ENCODE measurements around the gene COL4A4. TPM values are rescaled to one million over a fixed set of nuclear protein-coding genes. Genes with fewer than 3 reads are reported as not detected.

COL4A4 gene
- total and polyA plus RNA-seq, 2 experiments from 2014 or later: 0.47 to 3.0 TPM

- TF ChIP-seq CTCF (IDR thresholded peaks at IDR 0.05; ENCODE audit: poor library complexity) (no peak), EZH2phosphoT487 (IDR thresholded peaks at IDR 0.05; ENCODE audit: low read depth, severe bottlenecking, unreplicated experiment) (no peak), EZH2 (IDR thresholded peaks at IDR 0.05; ENCODE audit: borderline replicate concordance) (no peak)
- H3K9me2 ChIP-seq (replicated peaks; ENCODE audit: insufficient read depth): no peaks in the 10 kb centered on the region
- H2AFZ ChIP-seq: no peak overlapping the region
- no peaks in the 10 kb centered on the region for H3K27me3 ChIP-seq
- 89% methylated on average over 3 of the region's 3 CpGs for WGBS (ENCODE audit: low lambda C conversion rate, missing lambda C conversion rate)
- no peak overlapping the region for H3K27ac ChIP-seq
- H3K4me1 ChIP-seq (ENCODE audit: insufficient read depth): no peaks in the 10 kb centered on the region
- no peaks in the 10 kb centered on the region for H4K20me1 ChIP-seq (ENCODE audit: insufficient read depth, poor library complexity, severe bottlenecking)
- H3K79me2 ChIP-seq: no peaks in the 10 kb centered on the region
- DNase-seq (ENCODE audit: low spot score): no peak
- no peak overlapping the region for H3K4me3 ChIP-seq
- H3K9me3 ChIP-seq (ENCODE audit: low read depth): no peaks in the 10 kb centered on the region
- H3K36me3 ChIP-seq (replicated peaks; ENCODE audit: insufficient read depth, low read depth): no peaks in the 10 kb centered on the region
- no peak overlapping the region for H3K4me2 ChIP-seq
These were observed 134.4 kb downstream of the COL4A4 start for GRCh38 chr2:227029426-227030105.

- Histone ChIP-seq H3K27me3 (no peaks in the 10 kb centered on the region), H3K4me3 (no peak overlapping the region), H3K9me2 (replicated peaks; ENCODE audit: insufficient read depth) (no peaks in the 10 kb centered on the region), H4K20me1 (ENCODE audit: insufficient read depth, poor library complexity, severe bottlenecking) (no peaks in the 10 kb centered on the region), H3K79me2 (no peaks in the 10 kb centered on the region), H2AFZ (no peak overlapping the region), H3K4me2 (no peak overlapping the region), H3K27ac (no peak overlapping the region), H3K36me3 (replicated peaks; ENCODE audit: insufficient read depth, low read depth) (no peaks in the 10 kb centered on the region), H3K4me1 (ENCODE audit: insufficient read depth) (no peaks in the 10 kb centered on the region), H3K9me3 (ENCODE audit: low read depth) (no peaks in the 10 kb centered on the region)
- WGBS (ENCODE audit: low lambda C conversion rate, missing lambda C conversion rate): 81% methylated on average over 2 of the region's 2 CpGs
- no peak for DNase-seq (ENCODE audit: low spot score)
- TF ChIP-seq EZH2 (IDR thresholded peaks at IDR 0.05; ENCODE audit: borderline replicate concordance): no peak
- no peak for TF ChIP-seq EZH2phosphoT487 (IDR thresholded peaks at IDR 0.05; ENCODE audit: low read depth, severe bottlenecking, unreplicated experiment)
- TF ChIP-seq CTCF (IDR thresholded peaks at IDR 0.05; ENCODE audit: poor library complexity): no peak
These were observed 138.5 kb downstream of the COL4A4 start for GRCh38 chr2:227025510-227025909.

GRCh38 chr2:227022608-227023007 is 141.4 kb downstream of the COL4A4 start:
- Histone ChIP-seq H3K9me2 (replicated peaks; ENCODE audit: insufficient read depth) (no peaks in the 10 kb centered on the region), H3K27ac (no peak overlapping the region), H4K20me1 (ENCODE audit: insufficient read depth, poor library complexity, severe bottlenecking) (no peaks in the 10 kb centered on the region), H3K9me3 (ENCODE audit: low read depth) (no peaks in the 10 kb centered on the region), H3K36me3 (replicated peaks; ENCODE audit: insufficient read depth, low read depth) (no peaks in the 10 kb centered on the region), H3K4me1 (ENCODE audit: insufficient read depth) (no peaks in the 10 kb centered on the region), H3K4me3 (no peak overlapping the region), H3K79me2 (no peaks in the 10 kb centered on the region), H3K4me2 (no peak overlapping the region), H3K27me3 (no peaks in the 10 kb centered on the region), H2AFZ (no peak overlapping the region)
- WGBS (ENCODE audit: low lambda C conversion rate, missing lambda C conversion rate): 70% methylated on average over 3 of the region's 3 CpGs
- TF ChIP-seq CTCF (IDR thresholded peaks at IDR 0.05; ENCODE audit: poor library complexity) (no peak), EZH2phosphoT487 (IDR thresholded peaks at IDR 0.05; ENCODE audit: low read depth, severe bottlenecking, unreplicated experiment) (no peak), EZH2 (IDR thresholded peaks at IDR 0.05; ENCODE audit: borderline replicate concordance) (no peak)
- no peak for DNase-seq (ENCODE audit: low spot score)
